A549 treated with CORT108297 at 1 μM for 4 hours (cell line): ENCODE measurements around the gene WWOX. TPM values are rescaled to one million over a fixed set of nuclear protein-coding genes. Genes with fewer than 3 reads are reported as not detected.

ENCODE experiments used
- total RNA-seq: library from RNA; stranded (reverse); fragments of 200-300 nt; extraction: Qiagen RNA extraction; gene quantifications from 5 replicates; pipeline ENCODE4 v1.2.3, GENCODE V29; 2022

WWOX gene
- total RNA-seq = 10.1 to 17.0 TPM (median 11.9 TPM) in 5 replicates

GRCh38 chr16:78099271-78100111, at the start of gene WWOX:
WWOX (plus strand) TSS chr16:78099654.

Other genes with a start within 250 kb of the WWOX start
- gene CLEC3A, start 77.1 kb upstream of the WWOX start, total RNA-seq = not detected in 5 replicates